Right lobe of liver (tissue), 4 donors: ENCODE measurements around the gene EPHB3.

Experiments used
- CTCF ChIP-seq, 4 donors: fragments of 200-600 bp in 3 of 4; fragments of 450-650 bp in 1 of 4; IDR thresholded peaks; one replicate each; pipeline versions ENCODE4 v1.5.1 to v1.8.0; 2016 to 2022; ENCODE audit warnings: antibody characterized with exemption in 4 of 4, mild to moderate bottlenecking in 2 of 4
- POLR2A ChIP-seq: fragments of 450-650 bp; IDR thresholded peaks from one replicate; pipeline ENCODE4 v1.6.1; 2017; ENCODE audit warnings: antibody characterized with exemption, mild to moderate bottlenecking
- donor health status: DM: no; HTN: no; CAD: no.
- donor health status: DM: no; HTN: no; CAD: no.
- donor health status: DM: no; HTN: yes; CAD: no.

- no peak for TF ChIP-seq CTCF (IDR thresholded peaks at IDR 0.05)
- no peak for TF ChIP-seq POLR2A
Observed at GRCh38 chr3:184593928-184594303, 32.3 kb downstream of the EPHB3 start.
